Keratinocyte (primary cell): ENCODE data around the gene FBXO17.

ENCODE experiments used
- CTCF ChIP-seq, 3 experiments: IDR thresholded peaks in 1 of 3; conservative IDR thresholded peaks in 1 of 3; optimal IDR thresholded peaks in 1 of 3; 2 replicates in 2 of 3; 3 replicates in 1 of 3; pipeline versions ENCODE3 to v1.5.1; 2011; ENCODE audit warnings: low read length in 3 of 3, mild to moderate bottlenecking in 3 of 3, moderate library complexity in 2 of 3, control low read depth in 1 of 3, inconsistent platforms in 1 of 3; ENCODE audit not compliant: insufficient read depth in 2 of 3; ENCODE audit errors: extremely low read depth in 1 of 3
- EZH2 ChIP-seq: IDR thresholded peaks from one replicate; pipeline ENCODE4 v1.6.1; 2012; ENCODE audit warnings: inconsistent platforms, mild to moderate bottlenecking, low read length, moderate library complexity

GRCh38 chr19:38949580-38950367, 25.8 kb downstream of the FBXO17 start:
- TF ChIP-seq CTCF (optimal IDR thresholded peaks at IDR 0.05 in 1 of 3, IDR thresholded peaks at IDR 0.05 in 1 of 3, conservative IDR thresholded peaks at IDR 0.05 in 1 of 3; ENCODE audit: extremely low read depth in 1 of 3, insufficient read depth in 2 of 3, low read length in 3 of 3) (no peak), EZH2 (no peak)
